K562 (cell line): ENCODE measurements around the gene PSME4. TPM values are rescaled to one million over a fixed set of nuclear protein-coding genes. Genes with fewer than 3 reads are reported as not detected.

Source experiments
- ATAC-seq: fragments of 200-7000 bp; cut with Tn5 transposase; 3 replicates; pipeline ENCODE4 v1.9.1; 2020; ENCODE audit warnings: moderate library complexity
- BruUV-seq: library from RNA; stranded (reverse); fragments of 400-500 nt; replicated peaks from 2 replicates; lab custom pipeline; 2021; lab: Mats Ljungman, UMichigan
- CTCF ChIA-PET: fragments of 300-600 bp; formaldehyde crosslinking; extraction: SDS; loops from one replicate; lab custom pipeline; 2021; ENCODE audit warnings: low intra/inter-chr PET ratio; lab: Yijun Ruan, JAX
- POLR2A ChIA-PET: fragments of 300-600, 350-650 bp; sonication (Branson Sonifier 250); formaldehyde crosslinking; extraction: SDS; loops from one replicate; lab custom pipeline; 2021; ENCODE audit warnings: antibody characterized with exemption, inconsistent platforms; lab: Yijun Ruan, JAX
- DNase-seq, 4 experiments: peaks; one replicate each; pipeline versions ENCODE4 v3.0.0 to v3.0.0-alpha.2; 2011 to 2018; ENCODE audit warnings: low spot score in 3 of 4, mixed read lengths in 3 of 4; ENCODE audit errors: extremely low read depth in 1 of 4
- FAIRE-seq: peaks from 2 replicates; lab custom pipeline; 2011; peaks lifted over from hg19 to GRCh38; lab: Jason Lieb, UNC
- H2AFZ ChIP-seq: 2 replicates; pipeline ENCODE4 v1.6.0; 2011; ENCODE audit warnings: low read depth, low read length, control low read depth, inconsistent platforms
- H3K27ac ChIP-seq: fragments of 200-600 bp; 3 replicates; pipeline ENCODE4 v1.8.0; 2011; ENCODE audit warnings: low read depth, mild to moderate bottlenecking, control low read depth, inconsistent platforms, low read length, moderate library complexity, mixed read lengths; ENCODE audit errors: extremely low read depth
- H3K27me3 ChIP-seq, 2 experiments: fragments of 300-600 bp in 1 of 2; 2 replicates in 1 of 2; 3 replicates in 1 of 2; pipeline versions ENCODE4 v1.6.0 to v1.8.0; 2011; ENCODE audit warnings: inconsistent platforms in 2 of 2, low read length in 2 of 2, mild to moderate bottlenecking in 1 of 2, mixed read lengths in 1 of 2, moderate library complexity in 1 of 2; ENCODE audit not compliant: control insufficient read depth in 2 of 2, insufficient read depth in 2 of 2
- H3K36me3 ChIP-seq: fragments of 300-600 bp; 3 replicates; pipeline ENCODE4 v1.8.0; 2011; ENCODE audit warnings: mild to moderate bottlenecking, low read length, inconsistent platforms; ENCODE audit not compliant: control insufficient read depth, insufficient read depth
- H3K4me1 ChIP-seq, 2 experiments: fragments of 200-600 bp in 1 of 2; replicated peaks in 1 of 2; 2 replicates in 1 of 2; 3 replicates in 1 of 2; pipeline versions ENCODE4 v1.5.1 to v1.8.0; 2011; ENCODE audit warnings: inconsistent platforms in 2 of 2, low read length in 2 of 2, mild to moderate bottlenecking in 1 of 2, mixed read lengths in 1 of 2, moderate library complexity in 1 of 2; ENCODE audit not compliant: control insufficient read depth in 2 of 2, insufficient read depth in 2 of 2
- H3K4me2 ChIP-seq: 2 replicates; pipeline ENCODE4 v1.6.1; 2011; ENCODE audit warnings: low read length, control low read depth, inconsistent platforms, mixed read lengths; ENCODE audit not compliant: insufficient read depth
- H3K4me3 ChIP-seq: fragments of 200-600 bp; sonication (generic), shearing (Covaris generic); 2 replicates; pipeline ENCODE4 v1.5.1; 2016; ENCODE audit warnings: control low read depth, inconsistent platforms
- H3K79me2 ChIP-seq: fragments of 200-600 bp; 3 replicates; pipeline ENCODE4 v1.8.0; 2011; ENCODE audit warnings: low read length, inconsistent platforms; ENCODE audit not compliant: control insufficient read depth, insufficient read depth
- H3K9ac ChIP-seq, 2 experiments: 2 replicates each; pipeline versions ENCODE4 v1.6.0 to v1.6.1; 2011; ENCODE audit warnings: low read depth in 2 of 2, low read length in 2 of 2, control low read depth in 1 of 2, inconsistent platforms in 1 of 2, mild to moderate bottlenecking in 1 of 2, mixed read lengths in 1 of 2; ENCODE audit not compliant: insufficient read depth in 1 of 2
- H3K9me1 ChIP-seq: one replicate; pipeline ENCODE4 v1.6.0; 2011; ENCODE audit warnings: inconsistent platforms, mild to moderate bottlenecking, low read length, moderate library complexity; ENCODE audit not compliant: control insufficient read depth, insufficient read depth
- H3K9me3 ChIP-seq: replicated peaks from 2 replicates; pipeline ENCODE4 v1.5.1; 2011; ENCODE audit warnings: low read depth, low read length, inconsistent platforms; ENCODE audit not compliant: control insufficient read depth, insufficient read depth
- H4K20me1 ChIP-seq: replicated peaks from 2 replicates; pipeline ENCODE4 v1.6.1; 2011; ENCODE audit warnings: low read length, inconsistent platforms, mixed read lengths; ENCODE audit not compliant: control insufficient read depth, insufficient read depth
- BACH1 ChIP-seq: fragments of 200-800 bp; sonication (Bioruptor generic); IDR thresholded peaks from 2 replicates; pipeline ENCODE4 v1.6.1; 2016; ENCODE audit warnings: missing genetic modification characterization, missing compliant biosample characterization
- CBFA2T3 ChIP-seq: fragments of 450-650 bp; IDR thresholded peaks from 2 replicates; pipeline ENCODE4 v1.6.1; 2017
- CEBPG ChIP-seq, 3 experiments: fragments of 200-800 bp in 1 of 3; sonication (Bioruptor generic) in 1 of 3; sonication (generic) in 1 of 3; formaldehyde crosslinking in 1 of 3; IDR thresholded peaks in 2 of 3; conservative IDR thresholded peaks in 1 of 3; 2 replicates each; pipeline versions ENCODE4 v1.6.1 to v1.8.0; 2016 to 2022; ENCODE audit warnings: missing compliant biosample characterization in 2 of 3, missing genetic modification characterization in 2 of 3, mild to moderate bottlenecking in 1 of 3, missing genetic modification reagents in 1 of 3
- FUS ChIP-seq: fragments of 200-400 bp; formaldehyde crosslinking; optimal IDR thresholded peaks from 2 replicates; pipeline ENCODE3; 2017; ENCODE audit warnings: low read depth, low read length
- MBD1 ChIP-seq: fragments of 250-450 bp; sonication (Bioruptor Pico); IDR thresholded peaks from 2 replicates; pipeline ENCODE4 v1.8.0; 2022; ENCODE audit warnings: inconsistent platforms
- MBD2 ChIP-seq: sonication (generic); IDR thresholded peaks from 2 replicates; pipeline ENCODE4 v1.6.1; 2016; ENCODE audit warnings: low read depth, borderline replicate concordance
- NCOA4 ChIP-seq: fragments of 450-650 bp; IDR thresholded peaks from 2 replicates; pipeline ENCODE4 v1.6.1; 2018; ENCODE audit warnings: mild to moderate bottlenecking; ENCODE audit not compliant: partially characterized antibody
- SOX6 ChIP-seq: fragments of 450-650 bp; IDR thresholded peaks from 2 replicates; pipeline ENCODE4 v1.6.1; 2014; ENCODE audit warnings: mild to moderate bottlenecking
- TCF15 ChIP-seq: fragments of 250-450 bp; sonication (Bioruptor Pico); IDR thresholded peaks from 2 replicates; pipeline ENCODE4 v1.8.0; 2022; ENCODE audit warnings: moderate library complexity, mild to moderate bottlenecking, inconsistent platforms
- ZFP91 ChIP-seq: sonication (generic); formaldehyde crosslinking; IDR thresholded peaks from 2 replicates; pipeline ENCODE4 v1.8.0; 2022; ENCODE audit warnings: mild to moderate bottlenecking, missing genetic modification reagents
- WGBS: fragments of 100-300 bp; shearing (Covaris generic); methylation state at CpG from one replicate; pipeline ENCODE4 v1.1.6; 2016; ENCODE audit warnings: low coverage, mixed read lengths; ENCODE audit not compliant: insufficient coverage; ENCODE audit errors: missing lambda C conversion rate; 5-methylcytosine and 5-hydroxymethylcytosine counted together
- in situ Hi-C: fragments of 300-500 bp; cut with MboI; formaldehyde crosslinking; loops from 4 replicates; pipeline ENCODE4 v1.15.0; 2018; ENCODE audit warnings: inconsistent platforms, mixed read lengths
- intact Hi-C: fragments of 100-400 bp; cut with micrococcal nuclease; formaldehyde crosslinking; loops from 2 replicates; pipeline ENCODE4 v1.14.2; 2022
- polyA plus RNA-seq, 8 experiments: library from polyadenylated mRNA; depleted of rRNA in 4 of 8; stranded (reverse) in 5 of 8; unstranded in 3 of 8; fragments of >200 nt; fragmentation: Nextera tagmentation in 2 of 8; fragmentation: Illumina TruSeq in 1 of 8; extraction: Ambion mirVana in 2 of 8; extraction: Trizol in 1 of 8; gene quantifications; 2 replicates each; pipeline versions ENCODE4 v1.2.1 to v1.2.3, GENCODE V29; 2011 to 2014; ENCODE audit warnings: inconsistent platforms in 1 of 8, missing spikeins in 1 of 8
- total RNA-seq, 7 experiments: library from RNA; depleted of rRNA in 6 of 7; stranded (reverse); fragments of >200 nt in 6 of 7; fragmentation: Illumina TruSeq in 2 of 7; extraction: Trizol in 2 of 7; gene quantifications; 2 replicates each; pipeline versions ENCODE4 v1.2.1 to v1.2.3, GENCODE V29; 2011 to 2021; ENCODE audit warnings: low replicate concordance in 1 of 7

PSME4 gene
- total and polyA plus RNA-seq, 9 of the 15 experiments (the other 6 are each of a cell fraction or from before 2014, with no cell fraction given) = 24.3 to 77.8 (median 40.5) TPM

DNA sequence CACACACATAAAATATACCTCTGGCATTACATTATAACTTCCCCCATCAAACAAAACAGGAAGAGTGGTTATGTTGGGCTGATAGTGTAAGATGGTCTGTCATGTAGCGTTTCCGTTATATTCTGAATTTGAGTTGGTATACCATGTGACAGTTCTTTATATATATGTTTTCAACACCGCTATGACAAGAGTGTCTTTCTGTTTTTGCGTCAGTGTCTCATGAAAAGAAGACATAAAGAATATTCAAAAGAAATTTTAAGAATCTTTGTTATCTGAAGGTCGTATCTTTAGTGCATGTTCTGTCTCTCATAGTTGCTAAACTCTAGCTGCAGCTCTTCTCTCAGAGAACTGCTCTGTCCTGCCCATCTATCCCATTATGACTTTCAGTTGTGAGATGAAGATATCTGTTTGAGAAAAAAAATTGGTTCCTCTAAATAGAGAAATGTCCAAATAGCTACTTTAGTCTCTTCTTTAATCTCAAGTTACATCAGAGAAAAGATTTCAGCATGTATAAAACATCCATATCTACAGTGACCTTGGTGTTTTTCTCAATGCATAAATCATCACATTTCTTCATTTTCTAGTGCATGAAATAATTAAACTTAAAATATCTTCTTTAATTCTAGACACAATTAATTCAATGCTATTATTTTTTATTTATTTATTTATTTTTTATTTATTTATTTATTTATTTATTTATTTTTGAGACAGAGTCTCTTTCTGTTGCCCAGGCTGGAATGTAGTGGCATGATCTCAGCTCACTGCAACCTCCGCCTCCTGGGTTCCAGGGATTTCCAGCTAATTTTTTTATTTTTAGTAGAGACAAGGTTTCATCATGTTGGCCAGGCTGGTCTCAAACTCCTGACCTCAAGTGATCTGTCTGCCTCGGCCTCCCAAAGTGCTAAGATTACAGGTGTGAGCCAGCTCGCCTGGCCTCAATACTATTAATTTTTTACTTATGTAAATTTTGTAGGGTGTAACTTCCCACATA is 24.3 kb upstream of the PSME4 start:
- Histone ChIP-seq H3K4me1 (peaks cover 0 to 2% of the 10 kb centered on the region in 2 experiments; a peak in 3 of 5 replicates), H3K9ac (no peak overlapping the region), H3K36me3 (no peaks in the 10 kb centered on the region), H3K4me3 (no peak overlapping the region), H2AFZ (no peak overlapping the region), H4K20me1 (no peaks in the 10 kb centered on the region), H3K79me2 (no peaks in the 10 kb centered on the region), H3K27me3 (no peaks in the 10 kb centered on the region), H3K9me3 (no peaks in the 10 kb centered on the region), H3K4me2 (no peak overlapping the region), H3K27ac (no peak overlapping the region), H3K9me1 (no peaks in the 10 kb centered on the region)
- FAIRE-seq (no peak), ATAC-seq (no peak), DNase-seq (no peak)
- TF ChIP-seq MBD1 (CRISPR knock-in tag) (no peak), NCOA4 (no peak), BACH1 (tag) (no peak), FUS (no peak), TCF15 (CRISPR knock-in tag) (no peak), CEBPG (CRISPR knock-in tag; IDR thresholded peaks at IDR 0.05) (no peak), CEBPG (tag; conservative IDR thresholded peaks at IDR 0.05 in 1 of 2, IDR thresholded peaks at IDR 0.05 in 1 of 2) (no peak), SOX6 (no peak), MBD2 (no peak), CBFA2T3 (no peak), ZFP91 (CRISPR knock-in tag) (no peak)
- intact Hi-C loops (no loop called here), in situ Hi-C loops (no loop called here)
- ChIA-PET POLR2A (interaction anchor here (0.9 to 1.6 kb wide), 3 partner anchors 18 to 43 kb away, joined by 3 to 10 read pairs (median 3); partner anchors contain the start of gene PSME4), CTCF (no interaction called here)
- WGBS = 67% methylated on average over 8 of the region's 8 CpGs
- BruUV-seq = no TSS peak
